NT2/D1 (cell line): ENCODE measurements around the gene ECT2.

Experiments
- YY1 ChIP-seq: IDR thresholded peaks from 2 replicates; pipeline ENCODE4 v1.6.1; 2011; ENCODE audit not compliant: insufficient read length, insufficient read depth
- ZNF274 ChIP-seq: IDR thresholded peaks from 2 replicates; pipeline ENCODE4 v1.6.1; 2011; ENCODE audit warnings: mild to moderate bottlenecking, low read depth, low read length

GRCh38 chr3:172787019-172787418 is 36.5 kb downstream of the ECT2 start:
- TF ChIP-seq ZNF274: no peak
- TF ChIP-seq YY1: no peak
